WTC11 (cell line): ENCODE data around the gene CLCN1.

Experiments
- CREB1 ChIP-seq: sonication (generic); formaldehyde crosslinking; IDR thresholded peaks from 2 replicates; pipeline ENCODE4 v1.8.0; 2023; ENCODE audit warnings: mild to moderate bottlenecking, missing genetic modification reagents
- CREM ChIP-seq: sonication (generic); formaldehyde crosslinking; IDR thresholded peaks from 2 replicates; pipeline ENCODE4 v1.8.1; 2022; ENCODE audit warnings: mild to moderate bottlenecking, missing genetic modification reagents, moderate library complexity
- CTCF ChIP-seq: fragments of 200-600 bp; IDR thresholded peaks from 2 replicates; pipeline ENCODE4 v1.8.0; 2022; ENCODE audit warnings: antibody characterized with exemption
- ESRRA ChIP-seq: sonication (generic); formaldehyde crosslinking; IDR thresholded peaks from 2 replicates; pipeline ENCODE4 v1.8.1; 2022; ENCODE audit warnings: mild to moderate bottlenecking, missing genetic modification reagents, borderline replicate concordance
- JUN ChIP-seq: sonication (generic); formaldehyde crosslinking; IDR thresholded peaks from 2 replicates; pipeline ENCODE4 v1.8.0; 2023; ENCODE audit warnings: mild to moderate bottlenecking, missing genetic modification reagents
- MLX ChIP-seq: sonication (generic); formaldehyde crosslinking; IDR thresholded peaks from 2 replicates; pipeline ENCODE4 v1.8.1; 2023; ENCODE audit warnings: mild to moderate bottlenecking, missing genetic modification reagents, moderate library complexity
- TF ChIP-seq, protein P1 (sequence below): sonication (generic); formaldehyde crosslinking; IDR thresholded peaks from 2 replicates; pipeline ENCODE4 v1.8.1; 2022; ENCODE audit warnings: low read depth, missing genetic modification reagents, borderline replicate concordance
- TF ChIP-seq, protein P2 (sequence below): sonication (generic); formaldehyde crosslinking; IDR thresholded peaks from 2 replicates; pipeline ENCODE4 v1.8.0; 2022; ENCODE audit warnings: mild to moderate bottlenecking, missing genetic modification reagents

DNA sequence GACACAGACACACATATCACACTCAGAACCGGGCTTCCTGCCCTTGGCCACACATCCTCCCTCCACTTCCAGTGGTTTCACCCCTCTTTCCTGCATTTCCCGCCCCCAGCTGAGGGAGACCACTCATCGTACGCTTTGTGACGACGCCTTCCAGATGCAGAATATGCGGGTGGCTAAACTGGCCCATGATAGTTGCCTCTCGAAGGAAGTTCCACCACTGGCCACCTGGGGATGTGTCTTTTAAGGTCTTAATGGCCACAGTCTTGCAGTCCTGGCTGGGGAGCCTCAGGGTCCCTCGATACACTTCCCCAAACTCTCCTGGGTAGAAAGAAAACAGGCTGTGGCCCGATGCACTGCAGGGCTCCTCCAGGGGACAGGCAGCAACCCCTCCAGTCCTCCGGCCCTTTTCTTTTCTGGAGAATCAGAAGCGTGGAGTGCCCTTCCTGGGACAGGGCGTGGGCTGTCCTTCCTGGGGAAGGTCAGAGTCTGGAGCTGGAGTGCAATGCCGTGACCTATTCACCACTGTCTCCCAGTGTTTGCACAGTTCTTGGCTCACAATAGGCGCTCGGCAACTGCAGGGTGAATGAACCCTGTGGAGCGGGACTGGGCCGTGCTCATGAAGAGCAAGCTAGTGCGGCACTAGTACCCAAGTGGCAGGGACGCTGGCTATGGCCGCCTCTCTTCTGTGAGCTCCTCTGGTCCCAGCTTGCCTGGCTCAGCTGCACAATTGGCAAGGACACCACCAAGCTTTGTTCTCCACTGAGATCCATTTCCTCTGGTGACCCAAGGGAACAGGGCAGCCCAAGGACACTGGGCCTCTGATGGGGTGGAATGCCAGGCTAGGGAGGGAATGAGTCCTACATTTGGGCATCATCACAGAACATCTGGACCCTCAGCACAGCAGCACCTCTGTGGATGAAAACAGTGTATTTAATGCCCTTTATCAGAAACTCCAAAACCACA, 79.6 kb downstream of the CLCN1 start:
- no peak for TF ChIP-seq MLX (CRISPR knock-in tag)
- TF ChIP-seq CTCF: no peak
- no peak for TF ChIP-seq CREM
- TF ChIP-seq, protein P1, sequence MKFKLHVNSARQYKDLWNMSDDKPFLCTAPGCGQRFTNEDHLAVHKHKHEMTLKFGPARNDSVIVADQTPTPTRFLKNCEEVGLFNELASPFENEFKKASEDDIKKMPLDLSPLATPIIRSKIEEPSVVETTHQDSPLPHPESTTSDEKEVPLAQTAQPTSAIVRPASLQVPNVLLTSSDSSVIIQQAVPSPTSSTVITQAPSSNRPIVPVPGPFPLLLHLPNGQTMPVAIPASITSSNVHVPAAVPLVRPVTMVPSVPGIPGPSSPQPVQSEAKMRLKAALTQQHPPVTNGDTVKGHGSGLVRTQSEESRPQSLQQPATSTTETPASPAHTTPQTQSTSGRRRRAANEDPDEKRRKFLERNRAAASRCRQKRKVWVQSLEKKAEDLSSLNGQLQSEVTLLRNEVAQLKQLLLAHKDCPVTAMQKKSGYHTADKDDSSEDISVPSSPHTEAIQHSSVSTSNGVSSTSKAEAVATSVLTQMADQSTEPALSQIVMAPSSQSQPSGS (CRISPR knock-in tag): no peak
- no peak for TF ChIP-seq JUN (CRISPR knock-in tag)
- no peak for TF ChIP-seq ESRRA (CRISPR knock-in tag)
- TF ChIP-seq, protein P2, sequence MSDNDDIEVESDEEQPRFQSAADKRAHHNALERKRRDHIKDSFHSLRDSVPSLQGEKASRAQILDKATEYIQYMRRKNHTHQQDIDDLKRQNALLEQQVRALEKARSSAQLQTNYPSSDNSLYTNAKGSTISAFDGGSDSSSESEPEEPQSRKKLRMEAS (CRISPR knock-in tag): no peak
- no peak for TF ChIP-seq CREB1 (CRISPR knock-in tag)
